Activated CD8-positive, alpha-beta memory T cell treated with anti-CD3 and anti-CD28 coated beads, Interleukin-2, amount 50 U/mL, for 4 hours (primary cell): ENCODE data around the gene RASGEF1B.
"Not testable (repeated sequence)": the region's sequence is repeated elsewhere in the genome, so short reads cannot be mapped to it uniquely, and the experiment has no call there.

Experiments
- DNase-seq: peaks from one replicate; pipeline ENCODE4 v3.0.0-alpha.2; 2020

The RASGEF1B gene

DNA sequence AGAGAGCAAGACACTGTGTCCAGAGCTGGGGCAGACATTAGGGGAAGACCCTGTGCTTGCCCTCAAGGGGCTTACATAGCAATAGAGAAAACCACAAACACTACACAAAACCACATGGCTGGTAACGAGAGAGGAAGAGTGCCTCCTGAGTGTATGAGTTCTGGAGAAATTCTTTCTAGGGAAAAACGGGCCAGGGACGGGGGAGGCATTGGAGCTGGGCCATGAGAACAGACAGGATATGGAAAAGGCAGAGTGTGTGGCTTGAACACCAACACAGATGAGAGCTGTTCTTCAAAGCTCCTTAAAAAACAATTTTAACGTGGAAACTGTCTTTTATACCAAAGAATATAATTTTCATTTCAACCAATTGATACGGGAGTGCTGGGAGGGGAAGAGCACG is 42.7 kb downstream of the RASGEF1B start:
- DNase-seq = no peak

DNA sequence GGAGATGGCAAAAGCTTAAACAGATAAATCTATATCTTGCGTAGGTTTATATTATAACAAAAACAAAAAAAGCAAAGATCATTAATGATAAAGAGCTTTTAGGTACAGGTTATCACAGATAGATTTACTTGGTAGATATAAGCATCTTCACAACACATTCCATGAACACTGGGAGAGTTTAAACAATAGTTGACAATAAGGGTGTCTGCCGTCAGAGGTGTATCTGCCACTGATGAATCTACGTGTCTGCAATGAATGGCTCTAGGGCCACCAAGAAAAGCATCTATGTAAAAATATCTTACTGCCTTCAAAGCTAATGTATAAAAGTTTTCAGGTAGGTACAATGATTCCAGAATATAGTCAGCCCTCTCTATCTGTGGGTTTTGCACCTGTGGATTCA is 43.7 kb downstream of the RASGEF1B start:
- no peak for DNase-seq

DNA sequence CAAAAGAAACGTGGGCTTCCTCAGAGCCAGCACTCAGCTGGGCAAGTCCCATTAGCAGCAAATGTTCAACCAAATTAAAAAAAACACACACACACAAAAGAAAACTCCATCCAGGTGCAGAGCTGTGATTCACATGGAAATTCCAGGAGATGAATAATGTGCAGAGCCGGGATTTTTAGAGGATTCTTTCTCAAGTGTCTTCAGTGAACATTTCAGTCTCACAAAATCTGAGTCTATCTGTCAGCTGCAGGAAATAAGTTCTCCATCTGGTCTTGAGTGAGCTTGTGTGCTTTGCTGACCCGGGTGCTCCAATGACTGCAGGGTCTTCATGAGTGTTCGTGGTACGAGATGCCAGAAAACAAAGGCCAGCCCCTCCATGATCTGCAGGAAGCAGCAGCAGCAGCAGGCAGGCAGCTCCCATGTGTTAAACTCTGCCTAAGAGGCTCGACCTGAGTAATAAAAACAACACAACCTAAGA is 44.3 kb downstream of the RASGEF1B start:
- no peak for DNase-seq

DNA sequence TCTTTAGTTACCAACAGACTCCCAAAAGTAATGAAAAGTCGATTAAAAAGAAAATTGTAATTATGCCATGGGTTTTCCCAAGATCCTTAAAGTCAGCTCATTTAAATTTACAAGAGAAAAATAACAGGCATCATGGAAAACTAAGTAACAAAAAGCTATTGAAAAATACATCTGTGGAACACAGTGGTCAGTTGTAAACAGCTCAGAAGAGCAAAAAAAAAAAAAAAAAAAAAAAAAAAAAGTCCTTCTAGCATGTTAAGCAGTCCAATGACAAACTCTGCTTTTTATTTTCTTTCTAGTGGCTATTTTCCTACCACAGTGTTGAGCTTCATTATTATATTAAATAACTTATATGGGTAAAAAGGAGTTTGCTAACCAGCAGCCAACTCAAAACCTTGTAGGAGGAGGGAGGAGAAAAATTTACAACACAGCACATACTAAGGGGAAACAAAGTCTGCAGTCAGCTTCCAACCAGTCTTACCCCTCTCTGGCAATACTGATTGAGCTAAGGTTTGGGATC is 44.9 kb downstream of the RASGEF1B start:
- no peak for DNase-seq

DNA sequence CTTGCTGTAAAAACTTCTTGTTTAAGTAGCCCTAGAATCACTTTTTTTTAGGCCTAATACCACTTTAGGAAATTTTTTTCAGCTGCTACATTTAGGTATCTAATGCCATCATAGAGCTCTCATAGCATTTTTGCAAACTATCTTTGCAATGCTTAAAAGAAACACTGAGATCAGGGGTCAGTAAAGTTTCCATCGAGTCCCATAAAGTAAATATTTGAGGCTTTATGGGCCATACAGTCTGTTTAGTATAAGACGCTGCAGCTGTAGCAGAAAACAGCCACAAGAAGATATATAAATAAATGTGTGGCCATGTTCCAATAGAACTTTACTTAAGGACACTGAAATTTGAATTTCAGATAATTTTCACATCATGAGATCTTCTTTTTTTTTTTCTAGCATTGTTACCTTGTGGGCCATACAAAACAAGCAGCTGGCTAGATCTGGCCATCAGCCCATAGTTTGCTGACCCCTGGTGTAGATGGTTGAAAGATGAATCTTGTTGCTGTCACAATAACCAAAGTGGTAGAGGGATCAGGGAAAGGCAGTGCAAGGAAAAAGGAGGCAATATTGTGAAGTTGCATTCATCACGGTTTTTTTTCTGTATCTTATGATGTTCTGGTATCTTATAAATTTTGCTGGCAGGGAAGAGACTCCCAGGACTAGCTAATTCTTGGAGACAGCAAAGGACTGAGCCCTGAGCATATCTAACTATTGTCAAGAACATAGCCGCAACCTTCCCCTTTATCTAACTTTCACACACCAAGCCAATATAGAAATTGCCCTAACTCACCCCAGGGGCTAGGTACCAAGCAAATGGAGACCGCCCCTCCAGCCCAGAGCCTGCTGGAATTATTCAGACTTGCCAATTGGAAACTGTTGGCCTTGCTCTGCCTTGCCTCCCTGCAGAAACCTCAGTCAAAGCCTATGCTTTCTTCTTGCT is 46.6 kb downstream of the RASGEF1B start:
- no peak for DNase-seq

DNA sequence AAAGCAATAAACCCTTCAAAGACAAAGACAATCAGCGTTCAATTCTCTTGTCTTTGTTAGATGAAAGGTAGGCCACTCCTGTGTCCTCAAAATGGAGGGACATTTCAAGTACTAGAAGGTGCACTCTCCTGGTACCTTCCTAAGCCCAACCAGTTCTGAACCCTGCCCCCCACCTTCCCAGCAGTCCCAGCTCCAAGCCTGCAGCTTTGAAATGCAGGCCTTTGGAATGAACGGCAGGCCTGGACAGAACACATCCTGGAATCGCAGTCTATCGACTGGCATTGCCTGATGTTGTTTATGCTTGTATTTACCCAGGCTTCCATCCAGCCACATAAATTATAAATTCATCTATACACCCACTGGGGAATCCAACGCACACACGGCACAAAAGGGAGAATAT is 47.4 kb downstream of the RASGEF1B start:
- no peak for DNase-seq

DNA sequence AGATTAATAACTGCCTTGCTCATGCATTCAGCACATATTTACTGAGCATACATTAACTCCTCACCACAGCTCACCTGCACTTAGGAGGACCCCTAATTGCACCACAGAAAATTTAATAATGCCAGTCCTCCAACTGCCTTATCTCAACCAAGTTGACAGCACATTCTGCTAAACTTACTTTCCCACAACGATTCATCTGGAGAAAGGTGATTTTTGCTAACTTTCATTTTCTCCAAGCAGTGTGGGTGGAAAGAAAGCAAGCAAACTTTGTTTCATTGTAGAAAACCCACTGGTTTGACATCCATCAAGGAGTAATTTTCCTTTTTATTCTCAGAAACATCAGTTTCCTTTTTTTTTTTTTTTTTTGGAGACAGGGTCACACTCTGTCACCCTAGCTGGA is 49.1 kb downstream of the RASGEF1B start:
- DNase-seq = no peak

DNA sequence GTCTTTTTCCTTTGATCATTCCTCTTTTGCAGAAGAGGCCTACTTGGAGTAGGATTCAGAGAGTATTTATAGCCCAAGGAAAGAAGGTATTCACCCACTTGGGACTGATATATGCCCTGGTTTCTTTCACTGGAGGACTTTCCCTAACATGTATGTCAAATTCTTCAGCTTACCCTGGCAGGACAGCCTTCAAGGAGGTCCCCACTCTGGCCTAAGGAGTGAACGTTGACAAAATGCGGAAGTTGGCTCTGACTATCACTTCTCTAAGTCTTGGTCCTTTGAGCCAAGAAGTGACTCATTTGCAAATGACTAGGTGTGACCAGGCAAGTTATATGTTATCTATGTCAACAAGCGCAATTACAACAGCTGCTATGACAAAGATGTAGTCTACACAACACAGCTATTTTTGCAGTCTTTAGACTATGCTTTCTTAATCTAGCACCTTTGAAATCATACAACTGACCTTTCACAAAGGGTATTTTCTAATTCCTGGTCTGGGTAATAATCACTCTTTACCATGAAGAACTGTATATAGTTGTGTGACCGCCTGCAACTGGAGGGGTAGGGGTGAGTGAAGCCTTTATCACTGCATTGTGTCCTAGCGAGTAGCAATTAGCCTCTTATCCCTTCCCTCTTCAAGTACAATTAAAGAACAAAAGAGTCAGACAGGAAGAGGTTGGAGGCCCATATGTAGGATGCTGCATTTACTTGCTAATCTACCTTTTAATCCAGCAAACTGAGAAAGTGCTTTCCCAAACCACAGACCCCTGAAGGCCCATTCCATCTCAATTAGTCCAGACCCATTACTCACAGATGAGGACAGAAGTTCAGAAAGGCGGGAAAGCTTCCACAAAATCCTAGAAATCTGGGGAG is 50.1 kb downstream of the RASGEF1B start:
- DNase-seq = no peak

DNA sequence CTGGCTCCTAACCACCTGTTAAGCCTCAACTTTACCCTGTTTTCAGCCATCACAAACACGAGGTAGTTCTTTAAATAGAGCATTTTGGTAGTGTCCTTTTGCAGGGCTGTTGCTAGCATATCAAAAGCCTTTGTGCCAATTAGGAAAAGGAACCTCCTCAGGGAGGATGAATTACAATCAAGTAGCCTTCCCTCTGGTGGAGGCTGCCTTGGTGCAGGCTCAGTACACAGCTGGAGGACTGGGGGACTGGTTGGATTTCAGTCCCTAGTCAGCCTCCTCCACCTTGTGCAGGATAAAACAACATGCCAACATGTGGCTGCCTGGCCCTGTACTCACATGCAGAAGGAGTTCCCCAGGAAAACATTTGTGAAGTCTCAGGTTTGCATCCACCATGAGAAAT is 53.1 kb downstream of the RASGEF1B start:
- DNase-seq = no peak

DNA sequence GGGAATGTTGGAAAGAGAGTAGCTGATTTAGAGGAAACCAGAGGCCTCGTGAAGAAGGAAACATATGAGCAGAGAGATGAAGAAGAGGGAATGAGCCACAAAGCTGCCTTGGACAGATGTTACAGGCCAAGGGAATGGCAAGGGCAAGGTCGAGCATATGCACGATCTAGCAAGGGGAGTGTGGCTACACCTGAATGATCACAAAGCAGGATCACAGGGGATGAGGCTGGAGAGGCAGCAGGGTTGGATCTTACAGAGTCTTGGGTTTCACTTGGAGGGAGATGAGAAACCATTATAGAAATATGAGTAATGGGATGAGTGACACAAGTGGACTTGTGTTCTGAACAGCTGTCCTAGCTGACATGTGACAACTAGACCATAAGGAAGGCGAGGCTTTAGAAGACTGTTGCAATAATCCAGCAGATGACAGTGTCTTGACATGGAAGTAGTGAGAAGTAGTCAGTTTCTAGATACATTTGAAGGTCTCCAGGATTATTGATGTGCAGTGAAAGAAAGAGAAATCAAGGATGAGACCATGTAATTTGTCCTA is 58.7 kb downstream of the RASGEF1B start:
- DNase-seq = no peak

DNA sequence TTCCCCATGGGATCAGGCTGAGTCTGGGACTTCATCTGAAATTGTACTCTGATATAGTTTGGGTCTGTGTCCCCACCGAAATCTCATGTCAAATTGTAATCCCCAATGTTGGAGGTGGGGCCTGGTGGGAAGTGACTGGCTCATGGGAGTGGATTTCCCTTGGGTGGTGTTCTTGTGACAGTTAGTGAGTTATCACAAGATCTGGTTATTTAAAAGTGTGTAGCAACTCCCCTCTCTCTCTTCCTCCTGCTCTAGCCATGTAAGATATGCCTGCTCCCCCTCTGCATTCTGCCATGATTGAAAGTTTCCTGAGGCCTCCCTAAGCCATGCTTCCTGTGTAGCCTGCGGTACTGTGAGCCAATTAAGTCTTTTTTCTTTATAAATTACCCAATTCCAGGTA is 61.0 kb downstream of the RASGEF1B start:
- DNase-seq = no peak

DNA sequence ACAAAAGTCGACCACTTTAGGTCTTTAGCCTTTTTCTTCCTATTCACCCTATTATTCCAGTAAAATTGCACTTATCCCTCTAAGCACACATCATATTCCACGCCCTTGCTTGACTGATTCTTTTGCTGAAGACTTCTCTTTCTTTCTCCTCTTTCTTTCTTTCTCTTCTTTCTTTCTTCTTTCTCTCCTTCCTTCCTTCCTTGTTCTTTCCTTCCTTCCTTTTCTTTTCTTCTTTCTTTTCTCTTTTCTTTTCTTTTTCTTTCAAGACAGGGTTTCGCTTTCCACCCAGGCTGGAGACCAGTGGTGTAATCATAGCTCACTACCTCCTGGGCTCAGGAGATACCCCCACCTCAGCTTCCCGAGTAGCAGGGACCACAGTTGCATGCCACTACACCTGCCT is 61.9 kb downstream of the RASGEF1B start:
- DNase-seq = no peak

DNA sequence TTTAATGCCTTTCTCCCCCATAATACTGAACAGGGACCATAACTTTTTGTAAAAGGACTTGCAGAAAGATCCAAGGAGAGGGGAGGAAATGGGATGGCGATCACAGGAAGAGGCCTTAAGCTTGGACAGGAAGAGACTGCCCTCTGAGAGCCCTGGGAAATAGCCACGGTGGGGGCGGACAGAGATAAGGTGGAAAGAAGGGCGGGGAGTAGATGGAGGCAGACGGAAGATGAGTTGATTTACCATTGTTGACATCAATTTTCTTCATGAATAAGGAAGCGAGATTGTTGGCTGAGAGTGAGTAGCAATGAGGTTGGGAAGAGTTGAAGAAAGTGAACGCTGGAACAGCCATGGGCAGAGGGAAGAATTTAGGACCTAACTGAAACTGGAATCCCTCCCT is 63.4 kb downstream of the RASGEF1B start:
- DNase-seq = no peak

DNA sequence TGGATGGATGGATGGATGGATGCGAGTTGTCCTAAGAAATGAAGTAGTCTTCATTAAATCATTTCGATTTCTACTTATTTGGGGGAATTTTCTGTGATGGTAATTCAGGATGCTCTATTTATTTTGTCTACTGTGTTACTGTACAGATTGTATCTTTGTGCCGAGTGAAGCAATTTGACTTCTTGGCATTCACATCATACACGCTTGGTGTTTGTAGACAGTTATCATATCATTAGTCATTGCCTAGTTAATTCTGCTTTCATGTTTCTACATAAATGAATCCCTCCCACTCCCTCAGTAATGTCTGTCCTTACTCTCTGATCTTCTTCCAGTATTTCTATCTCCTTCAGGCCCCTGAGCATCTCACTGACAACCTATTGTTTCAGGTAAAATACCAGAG is 64.0 kb downstream of the RASGEF1B start:
- DNase-seq = no peak

DNA sequence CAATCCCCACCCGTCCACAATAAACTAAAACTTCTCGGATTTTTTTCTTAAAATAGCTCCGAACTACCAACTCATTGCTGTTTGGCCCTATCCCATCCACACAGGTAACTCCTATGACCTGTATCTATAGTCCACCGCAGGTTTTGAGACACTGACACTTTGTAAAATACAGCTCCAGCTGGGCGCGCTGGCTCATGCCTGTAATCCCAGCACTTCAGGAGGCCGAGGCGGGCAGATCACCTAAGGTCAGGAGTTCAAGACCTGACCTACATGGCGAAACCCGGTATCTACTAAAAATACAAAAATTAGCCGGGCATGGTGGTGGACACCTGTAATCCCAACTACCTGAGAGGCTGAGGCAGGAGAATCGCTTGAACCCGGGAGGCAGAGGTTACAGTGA is 65.2 kb downstream of the RASGEF1B start:
- not testable (repeated sequence) for DNase-seq

DNA sequence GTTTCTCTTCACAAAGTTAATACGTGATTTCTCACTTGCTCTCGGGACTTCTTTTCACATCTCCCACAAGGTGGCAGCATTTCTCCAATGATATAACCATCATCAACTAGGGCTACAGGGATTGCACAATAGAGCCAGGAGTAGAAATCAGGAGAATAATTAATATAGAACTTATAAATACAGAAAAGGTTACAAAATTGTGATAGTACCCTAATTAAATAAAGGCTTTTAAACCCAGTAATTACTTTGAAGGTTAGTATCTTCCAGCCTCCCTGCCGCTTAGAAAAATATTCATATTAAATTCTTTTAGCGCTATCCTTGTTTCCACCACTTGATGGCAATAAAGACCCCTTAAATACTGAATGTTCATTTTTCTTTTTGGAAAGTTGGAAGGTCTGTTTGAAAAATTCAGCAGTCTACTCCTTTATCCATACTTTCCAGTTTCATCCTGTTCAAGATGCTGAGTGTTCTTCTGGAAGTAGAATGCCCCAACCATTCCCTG is 65.8 kb downstream of the RASGEF1B start:
- DNase-seq = no peak

DNA sequence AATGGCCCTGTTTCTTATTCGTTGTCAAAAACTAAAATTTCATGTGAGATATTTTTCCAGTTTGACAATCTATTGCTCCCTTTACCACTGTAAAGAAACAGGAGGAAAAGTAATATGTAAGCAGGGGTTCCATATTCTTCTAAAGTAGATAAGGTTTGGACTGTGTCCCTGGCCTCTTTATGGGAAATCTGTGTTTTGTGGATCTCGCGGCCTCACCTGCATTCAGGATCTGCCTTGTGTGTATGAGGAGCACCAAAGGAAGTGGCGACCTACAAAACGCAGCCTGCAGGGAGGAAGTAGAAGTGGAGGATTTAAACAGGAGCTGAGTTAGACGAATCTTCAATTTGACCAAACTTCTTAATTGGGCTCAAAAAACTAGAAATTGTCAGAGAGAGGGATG is 67.0 kb downstream of the RASGEF1B start:
- DNase-seq = no peak

DNA sequence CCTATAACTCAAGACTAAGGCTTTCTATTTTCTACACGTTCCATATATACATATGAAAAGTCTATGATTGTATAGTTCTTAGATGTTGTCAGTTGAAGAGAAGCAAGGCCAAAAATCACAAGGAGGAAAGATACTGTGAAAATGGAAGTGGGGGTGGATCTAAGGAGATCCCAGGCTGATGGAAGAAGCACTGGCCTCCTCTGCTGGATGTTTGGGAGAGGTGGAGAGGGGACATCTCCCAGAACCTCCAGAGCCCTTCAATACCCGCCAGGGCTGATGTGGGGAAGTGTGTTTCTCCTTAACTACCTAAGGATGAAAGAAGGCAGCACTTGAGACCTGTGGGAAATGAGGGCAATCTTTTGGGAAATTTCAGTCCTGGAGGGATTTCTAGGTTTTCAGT is 67.4 kb downstream of the RASGEF1B start:
- DNase-seq = no peak

DNA sequence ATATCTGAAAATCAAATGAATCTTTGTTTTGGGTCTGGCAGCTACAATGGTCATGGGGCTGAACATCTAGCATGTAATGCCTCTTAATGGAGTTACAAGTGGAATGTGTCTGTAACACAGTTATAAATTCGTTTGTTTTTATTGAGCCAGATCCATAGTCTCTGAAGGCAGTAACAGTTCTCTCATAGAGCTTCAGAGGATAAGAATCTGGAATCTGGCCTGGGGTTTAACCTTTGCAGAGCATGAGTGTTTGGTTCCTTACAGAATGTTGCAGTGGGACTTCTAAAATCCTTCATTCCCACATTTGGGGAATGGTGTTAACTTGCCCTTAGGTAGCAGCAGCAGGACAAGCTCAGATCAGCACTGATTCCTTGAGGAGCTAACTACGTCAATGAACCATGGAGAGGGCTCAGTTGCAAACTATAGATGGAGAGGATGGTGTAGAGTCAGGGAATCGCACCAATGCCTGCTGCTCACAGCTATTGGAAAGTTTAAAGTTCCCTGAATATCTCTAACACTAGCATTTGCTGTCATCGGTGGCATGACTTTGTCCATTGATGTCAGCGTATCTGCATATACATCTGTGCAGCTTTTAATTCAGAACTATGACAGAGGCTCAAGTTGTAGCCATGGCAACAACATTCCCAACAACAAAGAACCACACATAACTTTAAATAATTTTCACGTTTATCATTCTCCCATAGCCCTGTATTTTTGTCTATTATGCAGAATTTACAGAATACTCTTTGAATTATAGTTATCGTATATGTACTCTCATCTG is 72.2 kb downstream of the RASGEF1B start:
- no peak for DNase-seq

DNA sequence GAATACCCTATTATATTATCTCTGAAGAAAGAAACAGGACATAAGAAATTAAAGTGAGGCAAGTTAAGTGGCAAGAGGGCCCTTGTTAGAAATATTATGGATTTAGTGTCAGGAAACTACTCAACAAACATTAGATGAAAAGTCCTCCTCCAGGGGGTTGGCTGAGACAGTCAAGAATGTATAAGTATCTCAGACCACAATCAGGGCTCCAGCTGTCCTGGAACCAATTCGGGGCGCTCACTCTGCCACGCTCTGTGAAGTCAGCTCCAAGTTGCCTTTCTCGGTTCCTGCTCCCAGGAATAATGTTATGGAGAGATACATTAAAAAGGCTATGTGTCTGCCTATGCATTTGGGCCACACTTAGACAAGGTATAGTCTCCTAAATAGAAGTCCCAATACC is 73.3 kb downstream of the RASGEF1B start:
- DNase-seq = no peak

DNA sequence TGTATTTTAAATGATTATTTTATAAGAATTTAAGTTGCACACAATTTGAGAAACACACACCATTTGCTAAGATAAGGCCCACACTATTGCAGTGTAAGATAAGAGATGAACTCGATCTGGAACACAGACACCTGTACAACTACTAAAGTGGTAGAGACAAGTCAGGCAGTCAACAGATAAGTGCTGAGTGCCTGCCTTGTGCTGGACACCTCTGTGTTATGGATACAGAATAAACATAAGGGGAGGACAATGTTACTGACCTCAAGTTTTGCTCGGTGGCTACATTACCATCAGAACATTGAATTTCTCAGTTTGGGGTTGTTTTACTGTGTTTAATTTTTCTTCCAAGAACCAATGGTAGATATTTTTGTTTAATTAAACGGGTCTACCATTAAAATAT is 74.1 kb downstream of the RASGEF1B start:
- DNase-seq = no peak

DNA sequence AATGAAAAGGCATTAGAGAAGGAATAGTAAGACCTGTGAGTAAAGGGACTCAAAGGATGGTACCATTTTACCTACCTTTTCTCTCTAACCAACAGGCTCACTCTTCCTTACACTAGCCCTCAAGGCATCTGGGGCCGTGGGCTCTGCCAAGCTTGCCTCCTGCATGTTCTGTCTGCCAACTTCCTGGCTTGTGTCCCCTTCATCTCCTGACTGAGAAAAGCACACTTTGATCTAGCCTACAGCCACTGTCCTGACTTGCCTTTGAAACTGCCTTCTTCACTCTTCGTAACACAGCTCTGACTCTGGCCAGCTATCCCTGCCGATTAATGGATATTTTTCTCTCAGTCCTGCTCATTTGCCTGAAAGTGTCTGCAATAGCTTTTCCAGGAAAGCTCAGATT is 76.5 kb downstream of the RASGEF1B start:
- DNase-seq = no peak
